HCT116 (cell line): Measurements from ENCODE around the gene RAVER1. TPM values are rescaled to one million over a fixed set of nuclear protein-coding genes. Genes with fewer than 3 reads are reported as not detected.
A peak's percentile ranks its signal among the peaks of the same experiment; 100 is the strongest.

ENCODE experiments used
- ATAC-seq: fragments of 200-7000 bp; cut with Tn5 transposase; 2 replicates; pipeline ENCODE4 v1.9.1; 2020; ENCODE audit warnings: mild to moderate bottlenecking, moderate library complexity
- BruUV-seq: library from RNA; stranded (reverse); fragments of 400-500 nt; replicated peaks from 2 replicates; lab custom pipeline; 2021; lab: Mats Ljungman, UMichigan
- CTCF ChIA-PET: fragments of 300-600 bp; sonication (Branson Sonifier 250); formaldehyde crosslinking; loops from one replicate; lab custom pipeline; 2021; ENCODE audit warnings: antibody characterized with exemption; lab: Charles Lee
- POLR2A ChIA-PET: fragments of 300-600, 350-600 bp; sonication (Branson Sonifier 250); formaldehyde crosslinking; loops from one replicate; lab custom pipeline; 2021; ENCODE audit warnings: antibody characterized with exemption; lab: Charles Lee
- RAD21 ChIA-PET, 2 experiments: fragments of 300-600 bp; sonication (Branson Sonifier 250); formaldehyde crosslinking; loops; one replicate each; lab custom pipeline; 2023; ENCODE audit warnings: low total read pairs in 2 of 2; ENCODE audit not compliant: uncharacterized antibody in 2 of 2, unreplicated experiment in 2 of 2, low non-redundant PET in 1 of 2; lab: Charles Lee
- DNase-seq: peaks from one replicate; pipeline ENCODE4 v3.0.0-alpha.2; 2010; ENCODE audit warnings: low read depth, low spot score
- H2AFZ ChIP-seq: fragments of 200-600 bp; shearing (Covaris generic), sonication (generic); 2 replicates; pipeline ENCODE4 v1.6.1; 2017; ENCODE audit warnings: low read depth, mixed run types, mixed read lengths, antibody characterized with exemption, low read length; ENCODE audit not compliant: poor library complexity, severe bottlenecking
- H3K27ac ChIP-seq: 2 replicates; pipeline ENCODE4 v1.5.1; 2012; ENCODE audit warnings: low read depth, low read length
- H3K27me3 ChIP-seq: fragments of 200-600 bp; sonication (generic); 2 replicates; pipeline ENCODE4 v1.6.1; 2016; ENCODE audit warnings: mixed run types, low read length, mixed read lengths; ENCODE audit not compliant: insufficient read depth
- H3K36me3 ChIP-seq, 2 experiments: fragments of 200-500 bp in 1 of 2; fragments of 200-600 bp in 1 of 2; sonication (Bioruptor generic) in 1 of 2; sonication (generic) in 1 of 2; 2 replicates each; pipeline versions ENCODE4 v1.5.1 to v1.6.1; 2014 to 2016; ENCODE audit warnings: low read length in 2 of 2, inconsistent platforms in 1 of 2, mixed read lengths in 1 of 2, mixed run types in 1 of 2; ENCODE audit not compliant: insufficient read depth in 2 of 2, control insufficient read depth in 1 of 2
- H3K4me1 ChIP-seq, 2 experiments: fragments of 200-600 bp in 1 of 2; sonication (generic) in 1 of 2; 2 replicates each; pipeline versions ENCODE4 v1.5.1 to v1.6.1; 2012 to 2017; ENCODE audit warnings: low read length in 2 of 2, inconsistent platforms in 1 of 2, mild to moderate bottlenecking in 1 of 2, mixed read lengths in 1 of 2, mixed run types in 1 of 2, moderate library complexity in 1 of 2; ENCODE audit not compliant: insufficient read depth in 2 of 2, control insufficient read depth in 1 of 2
- H3K4me2 ChIP-seq: fragments of 200-600 bp; sonication (generic); 2 replicates; pipeline ENCODE4 v1.6.1; 2017; ENCODE audit warnings: mixed run types, low read length, mixed read lengths
- H3K4me3 ChIP-seq, 2 experiments: fragments of 200-600 bp in 1 of 2; sonication (generic) in 1 of 2; replicated peaks in 1 of 2; 2 replicates each; pipeline ENCODE4 v1.5.1; 2011 to 2016; ENCODE audit warnings: low read length in 2 of 2, control low read depth in 1 of 2, low read depth in 1 of 2, mild to moderate bottlenecking in 1 of 2, mixed read lengths in 1 of 2, mixed run types in 1 of 2
- H3K79me2 ChIP-seq: fragments of 200-600 bp; sonication (generic); 2 replicates; pipeline ENCODE4 v1.6.1; 2017; ENCODE audit warnings: mild to moderate bottlenecking, mixed run types, low read length, moderate library complexity, mixed read lengths; ENCODE audit not compliant: insufficient read depth
- H3K9ac ChIP-seq: fragments of 200-600 bp; sonication (generic); 2 replicates; pipeline ENCODE4 v1.6.1; 2016; ENCODE audit warnings: low read length, mixed read lengths
- H3K9me2 ChIP-seq: fragments of 200-600 bp; sonication (generic), shearing (Covaris generic); 2 replicates; pipeline ENCODE4 v1.6.1; 2017; ENCODE audit warnings: mixed run types, mild to moderate bottlenecking, moderate library complexity; ENCODE audit not compliant: insufficient read depth
- H3K9me3 ChIP-seq, 2 experiments: fragments of 200-500 bp in 1 of 2; fragments of 200-600 bp in 1 of 2; sonication (Bioruptor generic) in 1 of 2; sonication (generic) in 1 of 2; 2 replicates each; pipeline ENCODE4 v1.6.1; 2014 to 2017; ENCODE audit warnings: low read length in 2 of 2, mixed read lengths in 2 of 2, inconsistent platforms in 1 of 2, low read depth in 1 of 2, mild to moderate bottlenecking in 1 of 2, mixed run types in 1 of 2, moderate library complexity in 1 of 2; ENCODE audit not compliant: control insufficient read depth in 1 of 2, insufficient read depth in 1 of 2
- H4K20me1 ChIP-seq: fragments of 200-600 bp; sonication (generic), shearing (Covaris generic); 2 replicates; pipeline ENCODE4 v1.6.1; 2017; ENCODE audit warnings: mixed run types, mild to moderate bottlenecking, moderate library complexity; ENCODE audit not compliant: insufficient read depth
- CEBPB ChIP-seq: IDR thresholded peaks from 2 replicates; pipeline ENCODE4 v1.6.1; 2012; ENCODE audit warnings: low read depth
- MAX ChIP-seq: IDR thresholded peaks from 2 replicates; pipeline ENCODE4 v1.6.1; 2012
- POLR2A ChIP-seq: IDR thresholded peaks from 2 replicates; pipeline ENCODE4 v1.7.0; 2011; ENCODE audit warnings: borderline replicate concordance; ENCODE audit not compliant: insufficient read depth, insufficient read length; ENCODE audit errors: extremely low read depth
- POLR2AphosphoS5 ChIP-seq: IDR thresholded peaks from 2 replicates; pipeline ENCODE4 v1.6.1; 2011; ENCODE audit warnings: mild to moderate bottlenecking, low read depth, low read length, moderate library complexity
- SIN3A ChIP-seq: IDR thresholded peaks from 2 replicates; pipeline ENCODE4 v1.6.1; 2012; ENCODE audit warnings: low read depth
- SP1 ChIP-seq: IDR thresholded peaks from 2 replicates; pipeline ENCODE4 v1.6.1; 2012; ENCODE audit warnings: low read depth
- TCF7L2 ChIP-seq: IDR thresholded peaks from 2 replicates; pipeline ENCODE4 v1.7.0; 2011; ENCODE audit warnings: borderline replicate concordance, inconsistent platforms; ENCODE audit not compliant: insufficient read depth, insufficient read length; ENCODE audit errors: extremely low read depth
- YY1 ChIP-seq: IDR thresholded peaks from 2 replicates; pipeline ENCODE4 v1.6.1; 2011; ENCODE audit warnings: low read length, low read depth, moderate library complexity, mild to moderate bottlenecking; ENCODE audit not compliant: insufficient replicate concordance; ENCODE audit errors: extremely low read depth
- intact Hi-C: fragments of 100-400 bp; cut with micrococcal nuclease; formaldehyde crosslinking; loops from 2 replicates; pipeline ENCODE4 v1.10.0; 2022
- total RNA-seq: library from RNA; stranded (reverse); gene quantifications from one replicate; pipeline ENCODE4 v1.2.1, GENCODE V29; 2021; ENCODE audit not compliant: unreplicated experiment
- TF ChIP-seq, protein P1 (sequence below): IDR thresholded peaks from 2 replicates; pipeline ENCODE4 v1.6.1; 2012; ENCODE audit warnings: low read depth
- TF ChIP-seq, protein P2 (sequence below): IDR thresholded peaks from 2 replicates; pipeline ENCODE4 v1.6.1; 2011; ENCODE audit warnings: mild to moderate bottlenecking, low read length, moderate library complexity; ENCODE audit not compliant: insufficient replicate concordance; ENCODE audit errors: extremely low read depth

RAVER1 gene
- total RNA-seq, 1 experiment from 2014 or later: 71.0 TPM

GRCh38 chr19:10380313-10381102, 47.2 kb upstream of the RAVER1 start, which contains the start of gene TYK2:
Gene TYK2 (minus strand): TSS chr19:10380572. CDS start chr19:10378406, 2,166 bp downstream.
- Histone ChIP-seq H3K4me2 (peak within 1 kb of the TSS; percentile 100), H3K27ac (peak within 1 kb of the TSS; percentile 86), H4K20me1 (no peaks in the 10 kb centered on the region), H3K9ac (peak within 1 kb of the TSS; percentile 83), H3K4me1 (peaks cover 2 to 13% of the 10 kb centered on the region in 2 experiments; a peak in 3 of 4 replicates), H3K79me2 (peaks cover 9% of the 10 kb centered on the region), H3K27me3 (no peaks in the 10 kb centered on the region), H3K4me3 (peak within 1 kb of the TSS; percentile 80 to 96), H2AFZ (peak within 1 kb of the TSS; percentile 24), H3K9me2 (no peaks in the 10 kb centered on the region), H3K36me3 (peaks cover 0 to 4% of the 10 kb centered on the region in 2 experiments; a peak in 2 of 4 replicates), H3K9me3 (no peaks in the 10 kb centered on the region)
- ChIA-PET RAD21 (interaction anchor here in 1 of 2 experiments (1.1 kb wide), 1 partner anchor 110 kb away, joined by 3 read pairs; the partner anchor contains the start of gene ICAM1), POLR2A (interaction anchor here (0.6 to 1.4 kb wide), 6 partner anchors 8 to 293 kb away, joined by 3 to 8 read pairs (median 4); partner anchors contain the start of genes ICAM5 and RAVER1), CTCF (interaction anchor here (0.6 to 2.5 kb wide), 7 partner anchors 8 to 121 kb away, joined by 3 to 27 read pairs (median 4); no protein-coding TSS in a partner anchor)
- peak; percentile 99 for TF ChIP-seq SP1
- peak; percentile 74 for TF ChIP-seq POLR2A
- TF ChIP-seq CEBPB: no peak
- 0 out of 2 replicates have a peak, but pooled peaks have one; percentile 35 for TF ChIP-seq SIN3A
- TF ChIP-seq, protein P1, sequence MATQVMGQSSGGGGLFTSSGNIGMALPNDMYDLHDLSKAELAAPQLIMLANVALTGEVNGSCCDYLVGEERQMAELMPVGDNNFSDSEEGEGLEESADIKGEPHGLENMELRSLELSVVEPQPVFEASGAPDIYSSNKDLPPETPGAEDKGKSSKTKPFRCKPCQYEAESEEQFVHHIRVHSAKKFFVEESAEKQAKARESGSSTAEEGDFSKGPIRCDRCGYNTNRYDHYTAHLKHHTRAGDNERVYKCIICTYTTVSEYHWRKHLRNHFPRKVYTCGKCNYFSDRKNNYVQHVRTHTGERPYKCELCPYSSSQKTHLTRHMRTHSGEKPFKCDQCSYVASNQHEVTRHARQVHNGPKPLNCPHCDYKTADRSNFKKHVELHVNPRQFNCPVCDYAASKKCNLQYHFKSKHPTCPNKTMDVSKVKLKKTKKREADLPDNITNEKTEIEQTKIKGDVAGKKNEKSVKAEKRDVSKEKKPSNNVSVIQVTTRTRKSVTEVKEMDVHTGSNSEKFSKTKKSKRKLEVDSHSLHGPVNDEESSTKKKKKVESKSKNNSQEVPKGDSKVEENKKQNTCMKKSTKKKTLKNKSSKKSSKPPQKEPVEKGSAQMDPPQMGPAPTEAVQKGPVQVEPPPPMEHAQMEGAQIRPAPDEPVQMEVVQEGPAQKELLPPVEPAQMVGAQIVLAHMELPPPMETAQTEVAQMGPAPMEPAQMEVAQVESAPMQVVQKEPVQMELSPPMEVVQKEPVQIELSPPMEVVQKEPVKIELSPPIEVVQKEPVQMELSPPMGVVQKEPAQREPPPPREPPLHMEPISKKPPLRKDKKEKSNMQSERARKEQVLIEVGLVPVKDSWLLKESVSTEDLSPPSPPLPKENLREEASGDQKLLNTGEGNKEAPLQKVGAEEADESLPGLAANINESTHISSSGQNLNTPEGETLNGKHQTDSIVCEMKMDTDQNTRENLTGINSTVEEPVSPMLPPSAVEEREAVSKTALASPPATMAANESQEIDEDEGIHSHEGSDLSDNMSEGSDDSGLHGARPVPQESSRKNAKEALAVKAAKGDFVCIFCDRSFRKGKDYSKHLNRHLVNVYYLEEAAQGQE: no peak
- TF ChIP-seq TCF7L2: peak; percentile 18
- no peak for TF ChIP-seq YY1
- TF ChIP-seq MAX: peak; percentile 61
- peak; percentile 83 for TF ChIP-seq POLR2AphosphoS5
- TF ChIP-seq, protein P2, sequence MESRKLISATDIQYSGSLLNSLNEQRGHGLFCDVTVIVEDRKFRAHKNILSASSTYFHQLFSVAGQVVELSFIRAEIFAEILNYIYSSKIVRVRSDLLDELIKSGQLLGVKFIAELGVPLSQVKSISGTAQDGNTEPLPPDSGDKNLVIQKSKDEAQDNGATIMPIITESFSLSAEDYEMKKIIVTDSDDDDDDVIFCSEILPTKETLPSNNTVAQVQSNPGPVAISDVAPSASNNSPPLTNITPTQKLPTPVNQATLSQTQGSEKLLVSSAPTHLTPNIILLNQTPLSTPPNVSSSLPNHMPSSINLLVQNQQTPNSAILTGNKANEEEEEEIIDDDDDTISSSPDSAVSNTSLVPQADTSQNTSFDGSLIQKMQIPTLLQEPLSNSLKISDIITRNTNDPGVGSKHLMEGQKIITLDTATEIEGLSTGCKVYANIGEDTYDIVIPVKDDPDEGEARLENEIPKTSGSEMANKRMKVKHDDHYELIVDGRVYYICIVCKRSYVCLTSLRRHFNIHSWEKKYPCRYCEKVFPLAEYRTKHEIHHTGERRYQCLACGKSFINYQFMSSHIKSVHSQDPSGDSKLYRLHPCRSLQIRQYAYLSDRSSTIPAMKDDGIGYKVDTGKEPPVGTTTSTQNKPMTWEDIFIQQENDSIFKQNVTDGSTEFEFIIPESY: no peak
- ATAC-seq (peak; percentile 94), DNase-seq (peak; percentile 96)
- no TSS peak for BruUV-seq
- intact Hi-C loops: loop anchor here (2.0 kb wide), 1 partner anchor 46 kb away; no protein-coding TSS in a partner anchor
